ENCODE results near the gene PECR. TPM values are rescaled to one million over a fixed set of nuclear protein-coding genes. Genes with fewer than 3 reads are reported as not detected.

Gene PECR
- total RNA-seq, 4 donors from 2014 or later, result 1.2 to 25.4 (median 14.9) TPM

GRCh38 chr2:216016581-216016980 lies 65.0 kb downstream of the PECR start:
- Histone ChIP-seq H3K27me3 (no peaks in the 10 kb centered on the region), H3K9me3 (no peaks in the 10 kb centered on the region), H3K4me1 (no peaks in the 10 kb centered on the region), H3K4me3 (no peak overlapping the region), H3K27ac (no peak overlapping the region), H3K36me3 (no peaks in the 10 kb centered on the region)
- intact Hi-C loops (cut with DNase I; ENCODE audit: low total_unique reads), result no loop called here
- no peak for DNase-seq
- TF ChIP-seq POLR2A (IDR thresholded peaks at IDR 0.05) (no peak), CTCF (IDR thresholded peaks at IDR 0.05) (no peak)

- Histone ChIP-seq H3K4me1 (no peaks in the 10 kb centered on the region), H3K36me3 (no peaks in the 10 kb centered on the region), H3K27ac (no peak overlapping the region), H3K4me3 (no peak overlapping the region), H3K27me3 (no peaks in the 10 kb centered on the region), H3K9me3 (no peaks in the 10 kb centered on the region)
- intact Hi-C loops (cut with DNase I; ENCODE audit: low total_unique reads), result no loop called here
- DNase-seq, result no peak
- no peak for TF ChIP-seq CTCF (IDR thresholded peaks at IDR 0.05)
- no peak for TF ChIP-seq POLR2A (IDR thresholded peaks at IDR 0.05)
Observed at GRCh38 chr2:216015722-216016464, 65.7 kb downstream of the PECR start.

GRCh38 chr2:216014986-216015385 lies 66.6 kb downstream of the PECR start:
- H3K4me3 ChIP-seq, result no peak overlapping the region
- no peaks in the 10 kb centered on the region for H3K9me3 ChIP-seq
- no peaks in the 10 kb centered on the region for H3K4me1 ChIP-seq
- no peak overlapping the region for H3K27ac ChIP-seq
- no peaks in the 10 kb centered on the region for H3K27me3 ChIP-seq
- TF ChIP-seq CTCF (IDR thresholded peaks at IDR 0.05) (no peak), POLR2A (IDR thresholded peaks at IDR 0.05) (no peak)
- no peak for DNase-seq
- no peaks in the 10 kb centered on the region for H3K36me3 ChIP-seq
- intact Hi-C loops (cut with DNase I; ENCODE audit: low total_unique reads), result no loop called here

GRCh38 chr2:216014006-216014405 lies 67.6 kb downstream of the PECR start:
- intact Hi-C loops (cut with DNase I; ENCODE audit: low total_unique reads), result no loop called here
- H3K4me3 ChIP-seq, result peak overlapping the region in 1 of 2 donors; percentile 54
- TF ChIP-seq CTCF (IDR thresholded peaks at IDR 0.05) (no peak), POLR2A (IDR thresholded peaks at IDR 0.05) (no peak)

GRCh38 chr2:216013080-216013909 lies 68.3 kb downstream of the PECR start, which contains the start of gene MREG:
TSS of gene MREG (minus strand) at chr2:216013551. CDS start at chr2:216013327, 224 bp downstream.
- peak within 1 kb of the TSS; percentile 38 to 54 for H3K27ac ChIP-seq
- no peaks in the 10 kb centered on the region for H3K36me3 ChIP-seq
- peak; percentile 46 to 72 for DNase-seq
- TF ChIP-seq POLR2A (IDR thresholded peaks at IDR 0.05), result no peak
- peak; percentile 48 to 77 (median 50) for TF ChIP-seq CTCF (IDR thresholded peaks at IDR 0.05)
- no peaks in the 10 kb centered on the region for H3K4me1 ChIP-seq
- peak within 1 kb of the TSS; percentile 45 to 54 for H3K4me3 ChIP-seq
- intact Hi-C loops (cut with DNase I; ENCODE audit: low total_unique reads), result no loop called here
- no peaks in the 10 kb centered on the region for H3K9me3 ChIP-seq
- H3K27me3 ChIP-seq, result no peaks in the 10 kb centered on the region

More at GRCh38 chr2:216014006-216014405, 67.6 kb downstream of the PECR start:
- no peaks in the 10 kb centered on the region for H3K9me3 ChIP-seq
- H3K27me3 ChIP-seq, result no peaks in the 10 kb centered on the region
- H3K4me1 ChIP-seq, result no peaks in the 10 kb centered on the region
- DNase-seq, result no peak
- no peak overlapping the region for H3K27ac ChIP-seq
- H3K36me3 ChIP-seq, result no peaks in the 10 kb centered on the region

Measured in uterus (tissue), 4 donors.